Prostate gland (tissue), 2 donors: ENCODE measurements around the gene CELF2. TPM values are rescaled to one million over a fixed set of nuclear protein-coding genes. Genes with fewer than 3 reads are reported as not detected.
"Not testable (repeated sequence)": the region's sequence is repeated elsewhere in the genome, so short reads cannot be mapped to it uniquely, and the experiment has no call there.

Experiments
- DNase-seq: peaks from one replicate; pipeline ENCODE4 v3.0.0-alpha.2; 2019; ENCODE audit warnings: low spot score
- H3K27ac ChIP-seq, 2 donors: fragments of 200-600 bp; sonication (generic); 2 replicates each; pipeline ENCODE4 v1.5.1; 2017 to 2019
- H3K27me3 ChIP-seq: fragments of 200-600 bp; sonication (generic); replicated peaks from 2 replicates; pipeline ENCODE4 v1.5.1; 2019; ENCODE audit not compliant: insufficient read depth
- H3K36me3 ChIP-seq, 2 donors: fragments of 200-600 bp; sonication (generic); 1 replicate in 1 of 2; 2 replicates in 1 of 2; pipeline versions ENCODE4 v1.5.1 to v1.8.1; 2017 to 2019
- H3K4me1 ChIP-seq: fragments of 200-600 bp; sonication (generic); replicated peaks from 2 replicates; pipeline ENCODE4 v1.5.1; 2019
- H3K4me3 ChIP-seq, 2 donors: fragments of 200-600 bp; sonication (generic); 2 replicates each; pipeline ENCODE4 v1.5.1; 2017 to 2019
- H3K9me3 ChIP-seq: fragments of 200-600 bp; sonication (generic); 2 replicates; pipeline ENCODE4 v1.5.1; 2017
- CTCF ChIP-seq, 4 experiments: fragments of 200-600 bp in 2 of 4; fragments of 450-650 bp in 2 of 4; sonication (generic) in 2 of 4; IDR thresholded peaks; 1 replicate in 3 of 4; 2 replicates in 1 of 4; pipeline ENCODE4 v1.5.1; 2016 to 2019; ENCODE audit warnings: antibody characterized with exemption in 4 of 4, mild to moderate bottlenecking in 2 of 4, moderate library complexity in 2 of 4
- POLR2A ChIP-seq: fragments of 450-650 bp; IDR thresholded peaks from one replicate; pipeline ENCODE4 v1.6.1; 2016; ENCODE audit warnings: antibody characterized with exemption, mild to moderate bottlenecking
- POLR2AphosphoS5 ChIP-seq: sonication (generic); formaldehyde crosslinking; IDR thresholded peaks from one replicate; pipeline ENCODE4 v1.6.1; 2017; ENCODE audit warnings: antibody characterized with exemption
- WGBS: methylation state at CpG from one replicate; pipeline ENCODE4 v1.1.5; 2018; 5-methylcytosine and 5-hydroxymethylcytosine counted together
- intact Hi-C: fragments of 100-400 bp; cut with DNase I; formaldehyde crosslinking; loops from one replicate; pipeline ENCODE4 v1.14.2; 2022
- total RNA-seq, 2 donors: library from RNA; depleted of rRNA; stranded (reverse); fragments of >200 nt; gene quantifications; one replicate each; pipeline ENCODE4 v1.1.0, GENCODE V29; 2016

CELF2 gene
- total RNA-seq, 2 donors from 2014 or later = 19.2 to 43.2 TPM

GRCh38 chr10:11180228-11180627, 162.6 kb downstream of the CELF2 start:
- H3K4me3 ChIP-seq = no peak overlapping the region
- WGBS = 89% methylated on average over 14 of the region's 14 CpGs
- no peaks in the 10 kb centered on the region for H3K4me1 ChIP-seq
- H3K9me3 ChIP-seq = no peaks in the 10 kb centered on the region
- H3K36me3 ChIP-seq = no peaks in the 10 kb centered on the region
- TF ChIP-seq POLR2A = no peak
- no peak for TF ChIP-seq POLR2AphosphoS5
- TF ChIP-seq CTCF (IDR thresholded peaks at IDR 0.05) = no peak
- no peak for DNase-seq
- no peak overlapping the region for H3K27ac ChIP-seq
- no peaks in the 10 kb centered on the region for H3K27me3 ChIP-seq
- intact Hi-C loops = no loop called here

- no peak for DNase-seq
- Histone ChIP-seq H3K9me3 (no peaks in the 10 kb centered on the region), H3K27ac (no peak overlapping the region), H3K27me3 (no peaks in the 10 kb centered on the region), H3K4me3 (no peak overlapping the region), H3K4me1 (no peaks in the 10 kb centered on the region), H3K36me3 (no peaks in the 10 kb centered on the region)
- intact Hi-C loops = no loop called here
- TF ChIP-seq POLR2AphosphoS5 = no peak
- no peak for TF ChIP-seq POLR2A
- no peak for TF ChIP-seq CTCF (IDR thresholded peaks at IDR 0.05)
- WGBS = 29% methylated on average over 6 of the region's 6 CpGs
These were observed 164.3 kb downstream of the CELF2 start for GRCh38 chr10:11181978-11182377.

GRCh38 chr10:11183015-11183414, 165.3 kb downstream of the CELF2 start:
- no peaks in the 10 kb centered on the region for H3K9me3 ChIP-seq
- 68% methylated on average over 2 of the region's 2 CpGs for WGBS
- H3K27ac ChIP-seq = no peak overlapping the region
- intact Hi-C loops = no loop called here
- no peak for DNase-seq
- no peaks in the 10 kb centered on the region for H3K4me1 ChIP-seq
- TF ChIP-seq CTCF (IDR thresholded peaks at IDR 0.05) = no peak
- TF ChIP-seq POLR2A = no peak
- TF ChIP-seq POLR2AphosphoS5 = no peak
- no peak overlapping the region for H3K4me3 ChIP-seq
- no peaks in the 10 kb centered on the region for H3K27me3 ChIP-seq
- H3K36me3 ChIP-seq = no peaks in the 10 kb centered on the region

GRCh38 chr10:11184093-11184492, 166.4 kb downstream of the CELF2 start:
- intact Hi-C loops = no loop called here
- DNase-seq = no peak
- Histone ChIP-seq H3K4me3 (no peak overlapping the region), H3K27me3 (no peaks in the 10 kb centered on the region), H3K4me1 (no peaks in the 10 kb centered on the region), H3K36me3 (no peaks in the 10 kb centered on the region), H3K9me3 (no peaks in the 10 kb centered on the region), H3K27ac (no peak overlapping the region)
- no peak for TF ChIP-seq POLR2A
- no peak for TF ChIP-seq POLR2AphosphoS5
- WGBS = 79% methylated on average over 3 of the region's 3 CpGs

GRCh38 chr10:11185128-11185665, 167.5 kb downstream of the CELF2 start:
- H3K27ac ChIP-seq, intact Hi-C loops, H3K4me1 ChIP-seq, H3K9me3 ChIP-seq, H3K4me3 ChIP-seq, DNase-seq, H3K36me3 ChIP-seq, H3K27me3 ChIP-seq: not testable (repeated sequence)
- WGBS = 98% methylated on average over 13 of the region's 13 CpGs

- DNase-seq = no peak
- no peak for TF ChIP-seq POLR2AphosphoS5
- TF ChIP-seq CTCF (IDR thresholded peaks at IDR 0.05) = no peak
- no peak for TF ChIP-seq POLR2A
- no peaks in the 10 kb centered on the region for H3K36me3 ChIP-seq
These were observed 168.7 kb downstream of the CELF2 start for GRCh38 chr10:11186374-11186773.

More at GRCh38 chr10:11186374-11186773, 168.7 kb downstream of the CELF2 start:
- intact Hi-C loops = no loop called here
- H3K27me3 ChIP-seq = no peaks in the 10 kb centered on the region
- H3K27ac ChIP-seq = no peak overlapping the region
- WGBS = 94% methylated on average over 1 of the region's 1 CpG
- H3K9me3 ChIP-seq = no peaks in the 10 kb centered on the region
- H3K4me3 ChIP-seq = no peak overlapping the region
- no peaks in the 10 kb centered on the region for H3K4me1 ChIP-seq
